Colonic mucosa (tissue), 4 donors: Measurements from ENCODE around the gene AGAP1. TPM values are rescaled to one million over a fixed set of nuclear protein-coding genes. Genes with fewer than 3 reads are reported as not detected.

ENCODE experiments used
- DNase-seq: peaks from one replicate; pipeline ENCODE4 v3.0.0-alpha.2; 2020
- H3K27ac ChIP-seq: fragments of 200-600 bp; one replicate; pipeline ENCODE4 v1.8.0; 2021
- H3K27me3 ChIP-seq: fragments of 200-600 bp; one replicate; pipeline ENCODE4 v1.8.0; 2021
- H3K36me3 ChIP-seq: fragments of 200-600 bp; one replicate; pipeline ENCODE4 v1.8.0; 2021
- H3K4me1 ChIP-seq: fragments of 200-600 bp; one replicate; pipeline ENCODE4 v1.8.0; 2021; ENCODE audit warnings: mild to moderate bottlenecking
- H3K4me3 ChIP-seq: fragments of 200-600 bp; one replicate; pipeline ENCODE4 v1.8.0; 2021
- H3K9ac ChIP-seq, 2 donors: one replicate each; pipeline ENCODE4 v1.7.0; 2013; ENCODE audit warnings: control low read depth in 2 of 2, low read depth in 2 of 2, low read length in 2 of 2
- H3K9me3 ChIP-seq: fragments of 200-600 bp; one replicate; pipeline ENCODE4 v1.8.0; 2021
- intact Hi-C: fragments of 100-400 bp; cut with DNase I; formaldehyde crosslinking; loops from one replicate; pipeline ENCODE4 v1.14.1; 2022
- total RNA-seq, 2 donors: library from RNA; stranded (reverse); fragmentation: NEBNext Ultra II Directional in 1 of 2; extraction: Animal tissue kit (Norgen Biotek cat#: 25700) in 1 of 2; gene quantifications; one replicate each; pipeline ENCODE4 v1.2.1, GENCODE V29; 2021
- TF ChIP-seq, protein P1 (sequence below): fragments of 200-600 bp; IDR thresholded peaks from one replicate; pipeline ENCODE4 v1.8.0; 2022; ENCODE audit warnings: antibody characterized with exemption, mild to moderate bottlenecking
- donor health status: healthy.
- donor health status: DM: no; HTN: no; CAD: no.
- donor health status: DM: no; HTN: no; CAD: no.

The AGAP1 gene
- total RNA-seq, 2 donors from 2014 or later, result 62.1 to 62.9 TPM

DNA sequence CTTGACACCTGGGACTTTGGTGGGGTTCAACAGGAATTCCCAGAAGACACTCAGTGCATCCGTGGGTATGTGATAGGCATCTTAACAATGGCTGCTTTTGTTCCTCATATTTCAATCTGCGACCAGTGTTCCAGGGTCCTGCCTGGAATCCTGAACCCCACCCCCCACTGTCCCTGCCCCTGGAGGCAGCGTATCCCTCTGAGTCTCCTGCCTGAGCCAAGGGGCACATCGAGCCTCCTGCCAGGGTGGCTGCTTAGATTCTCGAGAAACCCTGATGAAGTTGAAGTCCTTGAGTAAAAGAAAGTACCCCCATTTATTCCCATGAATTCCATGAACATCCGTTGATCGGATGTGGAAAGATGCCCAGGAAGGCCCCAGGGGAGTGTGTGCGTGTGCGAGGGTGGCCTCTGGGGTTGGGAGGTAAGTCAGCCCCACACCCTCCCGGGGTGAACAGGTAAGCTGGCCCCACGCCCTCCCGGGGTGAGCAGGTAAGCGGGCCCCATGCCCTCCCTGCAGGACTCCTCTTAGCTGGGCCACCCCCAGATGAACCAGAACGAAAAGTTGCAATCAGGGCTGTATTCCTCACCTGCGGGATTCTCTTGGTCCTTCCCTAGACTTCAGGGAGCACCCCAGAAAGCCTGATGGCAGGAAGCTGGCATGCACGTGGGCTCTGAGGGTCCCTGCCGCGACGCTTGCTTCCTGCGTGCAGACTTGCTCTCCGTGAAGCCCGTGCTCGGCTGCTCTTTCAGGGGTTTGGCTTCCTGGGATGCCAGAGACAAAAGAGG, 253.3 kb downstream of the AGAP1 start:
- H3K27ac ChIP-seq, result no peak overlapping the region
- no peak overlapping the region for H3K4me3 ChIP-seq
- TF ChIP-seq, protein P1, sequence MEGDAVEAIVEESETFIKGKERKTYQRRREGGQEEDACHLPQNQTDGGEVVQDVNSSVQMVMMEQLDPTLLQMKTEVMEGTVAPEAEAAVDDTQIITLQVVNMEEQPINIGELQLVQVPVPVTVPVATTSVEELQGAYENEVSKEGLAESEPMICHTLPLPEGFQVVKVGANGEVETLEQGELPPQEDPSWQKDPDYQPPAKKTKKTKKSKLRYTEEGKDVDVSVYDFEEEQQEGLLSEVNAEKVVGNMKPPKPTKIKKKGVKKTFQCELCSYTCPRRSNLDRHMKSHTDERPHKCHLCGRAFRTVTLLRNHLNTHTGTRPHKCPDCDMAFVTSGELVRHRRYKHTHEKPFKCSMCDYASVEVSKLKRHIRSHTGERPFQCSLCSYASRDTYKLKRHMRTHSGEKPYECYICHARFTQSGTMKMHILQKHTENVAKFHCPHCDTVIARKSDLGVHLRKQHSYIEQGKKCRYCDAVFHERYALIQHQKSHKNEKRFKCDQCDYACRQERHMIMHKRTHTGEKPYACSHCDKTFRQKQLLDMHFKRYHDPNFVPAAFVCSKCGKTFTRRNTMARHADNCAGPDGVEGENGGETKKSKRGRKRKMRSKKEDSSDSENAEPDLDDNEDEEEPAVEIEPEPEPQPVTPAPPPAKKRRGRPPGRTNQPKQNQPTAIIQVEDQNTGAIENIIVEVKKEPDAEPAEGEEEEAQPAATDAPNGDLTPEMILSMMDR, result no peak
- peak overlapping the region in 1 of 2 donors; percentile 9 for H3K9ac ChIP-seq
- no peaks in the 10 kb centered on the region for H3K36me3 ChIP-seq
- intact Hi-C loops, result loop anchor here (2.0 to 10.0 kb wide), 4 partner anchors 75 to 610 kb away; partner anchors contain the start of gene AGAP1
- H3K9me3 ChIP-seq, result no peaks in the 10 kb centered on the region
- no peaks in the 10 kb centered on the region for H3K27me3 ChIP-seq
- no peak for DNase-seq
- no peaks in the 10 kb centered on the region for H3K4me1 ChIP-seq

DNA sequence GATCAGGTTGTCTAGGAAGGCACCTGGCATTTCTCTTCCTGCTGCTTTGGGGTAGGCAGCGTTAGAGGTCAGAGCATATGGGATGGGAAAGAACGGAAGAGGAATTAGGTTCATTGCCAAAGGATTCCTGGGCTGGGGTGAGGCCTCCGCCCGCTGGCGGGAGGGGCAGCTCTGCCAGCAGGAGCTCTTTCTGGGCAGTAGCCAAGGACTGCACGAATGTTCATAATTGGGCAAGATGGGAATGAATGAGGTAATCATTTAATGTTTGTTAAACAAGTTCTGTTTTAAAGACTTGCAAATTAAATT, 253.9 kb downstream of the AGAP1 start:
- no peak overlapping the region for H3K9ac ChIP-seq
- intact Hi-C loops, result loop anchor here (2.0 to 10.0 kb wide), 4 partner anchors 75 to 610 kb away; partner anchors contain the start of gene AGAP1
- no peak overlapping the region for H3K27ac ChIP-seq
- TF ChIP-seq, protein P1, result no peak
- no peaks in the 10 kb centered on the region for H3K4me1 ChIP-seq
- no peaks in the 10 kb centered on the region for H3K27me3 ChIP-seq
- no peaks in the 10 kb centered on the region for H3K36me3 ChIP-seq
- DNase-seq, result peak; percentile 47
- no peak overlapping the region for H3K4me3 ChIP-seq
- no peaks in the 10 kb centered on the region for H3K9me3 ChIP-seq

- H3K27ac ChIP-seq, result no peak overlapping the region
- H3K4me1 ChIP-seq, result no peaks in the 10 kb centered on the region
- TF ChIP-seq, protein P1, result no peak
- intact Hi-C loops, result loop anchor here (5.0 to 10.0 kb wide), 3 partner anchors 77 to 612 kb away; partner anchors contain the start of gene AGAP1
- no peak overlapping the region for H3K9ac ChIP-seq
- DNase-seq, result no peak
- no peaks in the 10 kb centered on the region for H3K27me3 ChIP-seq
- no peaks in the 10 kb centered on the region for H3K9me3 ChIP-seq
- H3K4me3 ChIP-seq, result no peak overlapping the region
- no peaks in the 10 kb centered on the region for H3K36me3 ChIP-seq
Observed at GRCh38 chr2:235749121-235749770, 255.4 kb downstream of the AGAP1 start.

GRCh38 chr2:235749771-235750160, 255.9 kb downstream of the AGAP1 start:
- H3K4me3 ChIP-seq, result no peak overlapping the region
- no peaks in the 10 kb centered on the region for H3K27me3 ChIP-seq
- no peaks in the 10 kb centered on the region for H3K4me1 ChIP-seq
- H3K36me3 ChIP-seq, result no peaks in the 10 kb centered on the region
- TF ChIP-seq, protein P1, result no peak
- no peak for DNase-seq
- no peaks in the 10 kb centered on the region for H3K9me3 ChIP-seq
- H3K27ac ChIP-seq, result no peak overlapping the region
- H3K9ac ChIP-seq, result no peak overlapping the region
- intact Hi-C loops, result loop anchor here (5.0 to 10.0 kb wide), 3 partner anchors 77 to 612 kb away; partner anchors contain the start of gene AGAP1

DNA sequence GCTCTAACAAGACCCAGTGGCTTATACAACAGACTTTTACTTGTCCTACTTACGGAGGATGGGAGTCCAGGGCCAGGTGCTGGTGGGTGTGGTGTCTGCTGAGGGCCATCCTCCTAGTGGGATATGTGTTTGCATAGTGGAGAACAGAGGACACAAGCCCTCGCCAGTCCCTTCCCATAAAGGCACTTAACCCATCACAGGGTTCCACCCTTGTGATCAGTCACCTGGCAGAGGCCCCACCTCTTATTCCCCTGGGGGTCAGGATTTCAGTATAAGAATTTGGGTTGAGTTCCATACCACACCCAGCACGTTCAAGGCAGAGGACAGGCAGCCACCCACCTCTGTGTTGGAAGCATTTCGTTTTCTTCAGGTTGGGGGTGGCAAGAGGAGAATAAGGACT, 259.0 kb downstream of the AGAP1 start:
- Histone ChIP-seq H3K4me3 (no peak overlapping the region), H3K36me3 (no peaks in the 10 kb centered on the region), H3K27me3 (no peaks in the 10 kb centered on the region), H3K27ac (no peak overlapping the region), H3K9ac (no peak overlapping the region), H3K9me3 (no peaks in the 10 kb centered on the region), H3K4me1 (no peaks in the 10 kb centered on the region)
- intact Hi-C loops, result no loop called here
- TF ChIP-seq, protein P1, result no peak
- no peak for DNase-seq
